IMR-90 (cell line): ENCODE results near the gene PRKCSH. TPM values are rescaled to one million over a fixed set of nuclear protein-coding genes. Genes with fewer than 3 reads are reported as not detected.
A peak's percentile ranks its signal among the peaks of the same experiment; 100 is the strongest.

Source experiments
- ATAC-seq: fragments of 200-7000 bp; cut with Tn5 transposase; 2 replicates; pipeline ENCODE4 v1.9.1; 2020; ENCODE audit warnings: low read depth, mild to moderate bottlenecking, moderate library complexity
- BruUV-seq: library from RNA; stranded (reverse); fragments of 400-500 nt; replicated peaks from 2 replicates; lab custom pipeline; 2021; lab: Mats Ljungman, UMichigan
- CTCF ChIA-PET: fragments of 300-600 bp; formaldehyde crosslinking; extraction: SDS; loops from one replicate; lab custom pipeline; 2021; ENCODE audit warnings: antibody characterized with exemption; lab: Yijun Ruan, JAX
- POLR2A ChIA-PET: fragments of 300-600 bp; sonication (Branson Sonifier 250); formaldehyde crosslinking; loops from one replicate; lab custom pipeline; 2022; ENCODE audit warnings: antibody characterized with exemption; ENCODE audit not compliant: unreplicated experiment; lab: Charles Lee
- DNase-seq: peaks from one replicate; pipeline ENCODE4 v3.0.0; 2013
- H2AFZ ChIP-seq: replicated peaks from 2 replicates; pipeline ENCODE3; 2013; ENCODE audit warnings: low read length, mild to moderate bottlenecking; ENCODE audit not compliant: poor library complexity
- H2AK5ac ChIP-seq: 2 replicates; pipeline ENCODE4 v1.6.1; 2013; ENCODE audit warnings: low read depth, low read length, inconsistent platforms
- H2AK9ac ChIP-seq: replicated peaks from 2 replicates; pipeline ENCODE3; 2013; ENCODE audit warnings: mild to moderate bottlenecking, low read depth, low read length, moderate library complexity; ENCODE audit not compliant: poor library complexity
- H2BK120ac ChIP-seq: 2 replicates; pipeline ENCODE4 v1.6.1; 2013; ENCODE audit warnings: low read depth, low read length, inconsistent platforms
- H2BK15ac ChIP-seq: 3 replicates; pipeline ENCODE4 v1.6.1; 2013; ENCODE audit warnings: low read depth, low read length, inconsistent platforms
- H2BK20ac ChIP-seq: 2 replicates; pipeline ENCODE4 v1.6.1; 2013; ENCODE audit warnings: low read depth, mild to moderate bottlenecking, inconsistent platforms, low read length, moderate library complexity
- H2BK5ac ChIP-seq: 2 replicates; pipeline ENCODE4 v1.6.1; 2013; ENCODE audit warnings: mild to moderate bottlenecking, low read depth, low read length, inconsistent platforms; ENCODE audit not compliant: poor library complexity, severe bottlenecking
- H3K14ac ChIP-seq: replicated peaks from 2 replicates; pipeline ENCODE4 v1.6.1; 2013; ENCODE audit warnings: low read depth, low read length, inconsistent platforms
- H3K18ac ChIP-seq: 2 replicates; pipeline ENCODE4 v1.6.1; 2013; ENCODE audit warnings: low read depth, low read length, control low read depth
- H3K23ac ChIP-seq: 2 replicates; pipeline ENCODE4 v1.6.1; 2013; ENCODE audit warnings: low read depth, low read length, inconsistent platforms
- H3K27ac ChIP-seq: 2 replicates; pipeline ENCODE4 v1.5.1; 2013; ENCODE audit warnings: mild to moderate bottlenecking, control low read depth, low read length; ENCODE audit not compliant: insufficient read depth
- H3K27me3 ChIP-seq: 2 replicates; pipeline ENCODE4 v1.6.1; 2013; ENCODE audit warnings: low read length; ENCODE audit not compliant: control insufficient read depth, insufficient read depth
- H3K36me3 ChIP-seq: 2 replicates; pipeline ENCODE4 v1.6.1; 2013; ENCODE audit warnings: low read length, mixed read lengths; ENCODE audit not compliant: control insufficient read depth, insufficient read depth
- H3K4ac ChIP-seq: 2 replicates; pipeline ENCODE4 v1.6.1; 2013; ENCODE audit warnings: low read depth, low read length, inconsistent platforms
- H3K4me1 ChIP-seq: 2 replicates; pipeline ENCODE4 v1.6.1; 2013; ENCODE audit warnings: low read length, mixed read lengths; ENCODE audit not compliant: control insufficient read depth, insufficient read depth
- H3K4me2 ChIP-seq: 2 replicates; pipeline ENCODE4 v1.6.1; 2013; ENCODE audit warnings: low read depth, mild to moderate bottlenecking, control low read depth, low read length, moderate library complexity
- H3K4me3 ChIP-seq: 2 replicates; pipeline ENCODE4 v1.5.1; 2013; ENCODE audit warnings: low read depth, mild to moderate bottlenecking, control low read depth, low read length, moderate library complexity; ENCODE audit not compliant: insufficient read depth
- H3K56ac ChIP-seq: 2 replicates; pipeline ENCODE4 v1.6.1; 2013; ENCODE audit warnings: low read length, inconsistent platforms; ENCODE audit not compliant: insufficient read depth; ENCODE audit errors: extremely low read depth
- H3K79me1 ChIP-seq, 2 experiments: 2 replicates each; pipeline ENCODE4 v1.6.1; 2013; ENCODE audit warnings: low read length in 2 of 2, inconsistent platforms in 1 of 2, low read depth in 1 of 2
- H3K9ac ChIP-seq: 2 replicates; pipeline ENCODE4 v1.6.1; 2013; ENCODE audit warnings: low read depth, low read length, control low read depth
- H3K9me1 ChIP-seq: 2 replicates; pipeline ENCODE4 v1.6.1; 2013; ENCODE audit warnings: low read length, inconsistent platforms; ENCODE audit not compliant: insufficient read depth
- H3K9me3 ChIP-seq: 2 replicates; pipeline ENCODE4 v1.6.1; 2013; ENCODE audit warnings: low read length; ENCODE audit not compliant: control insufficient read depth, insufficient read depth
- H4K20me1 ChIP-seq: 2 replicates; pipeline ENCODE4 v1.6.1; 2013; ENCODE audit warnings: low read length, inconsistent platforms; ENCODE audit not compliant: insufficient read depth
- H4K5ac ChIP-seq: 2 replicates; pipeline ENCODE4 v1.6.1; 2013; ENCODE audit warnings: mild to moderate bottlenecking, low read depth, low read length, control low read depth
- H4K8ac ChIP-seq, 2 experiments: 2 replicates each; pipeline ENCODE4 v1.6.1; 2013; ENCODE audit warnings: low read depth in 2 of 2, low read length in 2 of 2, control low read depth in 1 of 2, inconsistent platforms in 1 of 2
- H4K91ac ChIP-seq: 2 replicates; pipeline ENCODE4 v1.6.1; 2013; ENCODE audit warnings: low read depth, low read length, inconsistent platforms; ENCODE audit not compliant: insufficient read depth
- CEBPB ChIP-seq: IDR thresholded peaks from 2 replicates; pipeline ENCODE4 v1.6.1; 2012; ENCODE audit warnings: low read depth, low read length, improper control_type of control experiment
- CHD1 ChIP-seq: IDR thresholded peaks from 2 replicates; pipeline ENCODE4 v1.6.1; 2012; ENCODE audit warnings: low read depth, low read length, improper control_type of control experiment
- CTCF ChIP-seq: conservative IDR thresholded peaks from 2 replicates; pipeline ENCODE4 v1.5.1; 2012; ENCODE audit warnings: mild to moderate bottlenecking, low read depth, low read length, improper control_type of control experiment
- MAZ ChIP-seq: IDR thresholded peaks from 2 replicates; pipeline ENCODE4 v1.6.1; 2012; ENCODE audit warnings: low read depth, mild to moderate bottlenecking, low read length, improper control_type of control experiment, moderate library complexity, borderline replicate concordance
- MXI1 ChIP-seq: IDR thresholded peaks from 2 replicates; pipeline ENCODE4 v1.6.1; 2012; ENCODE audit warnings: low read depth, mild to moderate bottlenecking, low read length, moderate library complexity, borderline replicate concordance
- NFE2L2 ChIP-seq: fragments of 150-350 bp; IDR thresholded peaks from 2 replicates; pipeline ENCODE4 v1.6.1; 2016; ENCODE audit warnings: low read depth, mild to moderate bottlenecking, low read length
- RFX5 ChIP-seq: IDR thresholded peaks from 2 replicates; pipeline ENCODE4 v1.8.0; 2012; ENCODE audit warnings: low read depth, mild to moderate bottlenecking, low read length, moderate library complexity
- WGBS, 2 experiments: methylation state at CpG; one replicate each; pipeline versions ENCODE4 v1.1.5 to v1.1.7; 2013; ENCODE audit warnings: missing lambda C conversion rate in 2 of 2; ENCODE audit not compliant: insufficient read length in 1 of 2; ENCODE audit errors: extremely low coverage in 2 of 2; 5-methylcytosine and 5-hydroxymethylcytosine counted together
- dilution Hi-C: fragments of 300-500 bp; cut with HindIII; formaldehyde crosslinking; loops from one replicate; pipeline ENCODE4 v1.14.3; 2018; ENCODE audit warnings: low sequenced_read_pairs; ENCODE audit not compliant: unreplicated experiment
- in situ Hi-C: fragments of 300-500 bp; cut with MboI; formaldehyde crosslinking; loops from 3 replicates; pipeline ENCODE4 v1.14.3; 2019; ENCODE audit warnings: low sequenced_read_pairs, inconsistent platforms, mixed read lengths
- intact Hi-C: fragments of 100-400 bp; cut with micrococcal nuclease; formaldehyde crosslinking; loops from 2 replicates; pipeline ENCODE4 v1.10.0; 2022
- polyA plus RNA-seq, 3 experiments: library from polyadenylated mRNA; depleted of rRNA; stranded (reverse); fragments of >200 nt; gene quantifications; 2 replicates each; pipeline ENCODE4 v1.2.3, GENCODE V29; 2012; ENCODE audit warnings: low replicate concordance in 1 of 3
- total RNA-seq: library from RNA; depleted of rRNA; stranded (reverse); fragments of >200 nt; gene quantifications from 2 replicates; pipeline ENCODE4 v1.2.3, GENCODE V29; 2012

The PRKCSH gene
- total and polyA plus RNA-seq, 2 of the 4 experiments (the other 2 are of a cell fraction): 36.0 to 252 TPM

- Histone ChIP-seq H2BK120ac (no peak overlapping the region), H3K4me1 (no peaks in the 10 kb centered on the region), H4K8ac (no peak overlapping the region), H3K18ac (no peak overlapping the region), H3K4ac (no peak overlapping the region), H3K36me3 (no peaks in the 10 kb centered on the region), H3K27me3 (no peaks in the 10 kb centered on the region), H3K4me3 (no peak overlapping the region), H3K9me3 (no peaks in the 10 kb centered on the region), H3K23ac (0 out of 2 replicates have a peak overlapping the region, but pooled peaks have one; percentile 51), H2BK20ac (no peak overlapping the region), H4K91ac (no peak overlapping the region), H2AK9ac (no peak overlapping the region), H4K20me1 (peaks cover 8% of the 10 kb centered on the region; the same call in 1 of the 2 replicates), H3K79me1 (no peaks in the 10 kb centered on the region), H2AFZ (no peak overlapping the region), H3K9me1 (peaks cover 9% of the 10 kb centered on the region), H3K56ac (no peak overlapping the region), H2AK5ac (no peak overlapping the region; the same call in 1 of the 2 replicates), H2BK5ac (peak overlapping the region; percentile 96), H3K14ac (no peak overlapping the region; the same call in 1 of the 2 replicates), H3K9ac (no peak overlapping the region), H4K5ac (no peak overlapping the region), H3K4me2 (no peak overlapping the region), H3K27ac (no peak overlapping the region), H2BK15ac (no peak overlapping the region)
- in situ Hi-C loops (no loop called here), dilution Hi-C loops (no loop called here), intact Hi-C loops (no loop called here)
- no peak for ATAC-seq
- ChIA-PET POLR2A (no interaction called here), CTCF (no interaction called here)
- no TSS peak for BruUV-seq
- TF ChIP-seq CHD1 (no peak), MAZ (no peak), RFX5 (no peak), CEBPB (no peak), MXI1 (no peak), CTCF (no peak), NFE2L2 (no peak)
- DNase-seq: no peak
- WGBS, 2 experiments: 77 to 100% methylated on average over 1 to 8 of the region's 11 CpGs
Observed at GRCh38 chr19:11464333-11465265, 29.2 kb downstream of the PRKCSH start.
